ENCODE results near the gene LAIR1.

DNA sequence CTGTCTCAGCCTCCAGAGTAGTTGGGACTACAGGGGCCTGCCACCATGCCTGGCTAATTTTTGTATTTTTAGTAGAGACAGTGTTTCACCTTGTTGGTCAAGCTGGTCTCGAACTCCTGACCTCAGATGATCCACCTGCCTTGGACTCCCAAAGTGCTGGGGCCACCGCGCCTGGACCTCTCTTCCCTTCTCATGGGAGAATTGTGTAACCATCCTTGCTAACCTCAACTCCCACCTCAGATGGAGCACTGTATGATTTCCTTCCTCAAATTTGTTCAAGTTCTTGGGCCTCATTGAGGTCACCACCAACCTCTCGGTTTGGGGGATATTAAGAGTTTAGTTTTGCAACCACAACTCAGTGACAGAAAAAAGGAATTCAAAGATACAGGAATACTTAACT, 62.5 kb downstream of the LAIR1 start:
- TF ChIP-seq, protein P1, sequence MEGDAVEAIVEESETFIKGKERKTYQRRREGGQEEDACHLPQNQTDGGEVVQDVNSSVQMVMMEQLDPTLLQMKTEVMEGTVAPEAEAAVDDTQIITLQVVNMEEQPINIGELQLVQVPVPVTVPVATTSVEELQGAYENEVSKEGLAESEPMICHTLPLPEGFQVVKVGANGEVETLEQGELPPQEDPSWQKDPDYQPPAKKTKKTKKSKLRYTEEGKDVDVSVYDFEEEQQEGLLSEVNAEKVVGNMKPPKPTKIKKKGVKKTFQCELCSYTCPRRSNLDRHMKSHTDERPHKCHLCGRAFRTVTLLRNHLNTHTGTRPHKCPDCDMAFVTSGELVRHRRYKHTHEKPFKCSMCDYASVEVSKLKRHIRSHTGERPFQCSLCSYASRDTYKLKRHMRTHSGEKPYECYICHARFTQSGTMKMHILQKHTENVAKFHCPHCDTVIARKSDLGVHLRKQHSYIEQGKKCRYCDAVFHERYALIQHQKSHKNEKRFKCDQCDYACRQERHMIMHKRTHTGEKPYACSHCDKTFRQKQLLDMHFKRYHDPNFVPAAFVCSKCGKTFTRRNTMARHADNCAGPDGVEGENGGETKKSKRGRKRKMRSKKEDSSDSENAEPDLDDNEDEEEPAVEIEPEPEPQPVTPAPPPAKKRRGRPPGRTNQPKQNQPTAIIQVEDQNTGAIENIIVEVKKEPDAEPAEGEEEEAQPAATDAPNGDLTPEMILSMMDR (IDR thresholded peaks at IDR 0.05), result no peak
- TF ChIP-seq POLR2A (IDR thresholded peaks at IDR 0.05), result no peak
